Measurements from ENCODE around the gene NUDT6.

NUDT6 gene

DNA sequence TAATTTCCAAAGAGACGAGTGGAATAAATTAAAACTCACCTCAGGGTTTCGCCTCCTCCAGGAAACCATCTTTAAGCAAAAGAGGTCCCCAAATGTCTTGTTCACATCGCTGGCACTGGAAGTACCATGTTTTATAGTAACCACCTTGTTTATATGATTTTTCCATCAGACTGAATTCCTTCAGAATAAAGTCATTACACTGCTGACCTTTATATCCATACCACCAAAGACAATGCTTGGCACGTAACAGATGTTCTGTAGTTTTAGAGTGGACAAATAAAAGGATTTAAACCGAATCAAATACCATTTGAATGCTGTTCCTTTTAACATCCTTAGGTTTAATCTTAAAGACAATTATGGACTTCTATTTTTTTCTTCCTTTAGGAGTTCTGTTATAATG, 4.7 kb downstream of the NUDT6 start:
- peak; percentile 45 for DNase-seq (ENCODE audit: low read depth, low spot score)
- H3K4me3 ChIP-seq (ENCODE audit: low read depth, low read length), result no peak overlapping the region
- in situ Hi-C loops (cut with HindIII; ENCODE audit: low sequenced_read_pairs), result loop anchor here (25.0 kb wide), 1 partner anchor 155 kb away; no protein-coding TSS in a partner anchor
- TF ChIP-seq, protein P1, sequence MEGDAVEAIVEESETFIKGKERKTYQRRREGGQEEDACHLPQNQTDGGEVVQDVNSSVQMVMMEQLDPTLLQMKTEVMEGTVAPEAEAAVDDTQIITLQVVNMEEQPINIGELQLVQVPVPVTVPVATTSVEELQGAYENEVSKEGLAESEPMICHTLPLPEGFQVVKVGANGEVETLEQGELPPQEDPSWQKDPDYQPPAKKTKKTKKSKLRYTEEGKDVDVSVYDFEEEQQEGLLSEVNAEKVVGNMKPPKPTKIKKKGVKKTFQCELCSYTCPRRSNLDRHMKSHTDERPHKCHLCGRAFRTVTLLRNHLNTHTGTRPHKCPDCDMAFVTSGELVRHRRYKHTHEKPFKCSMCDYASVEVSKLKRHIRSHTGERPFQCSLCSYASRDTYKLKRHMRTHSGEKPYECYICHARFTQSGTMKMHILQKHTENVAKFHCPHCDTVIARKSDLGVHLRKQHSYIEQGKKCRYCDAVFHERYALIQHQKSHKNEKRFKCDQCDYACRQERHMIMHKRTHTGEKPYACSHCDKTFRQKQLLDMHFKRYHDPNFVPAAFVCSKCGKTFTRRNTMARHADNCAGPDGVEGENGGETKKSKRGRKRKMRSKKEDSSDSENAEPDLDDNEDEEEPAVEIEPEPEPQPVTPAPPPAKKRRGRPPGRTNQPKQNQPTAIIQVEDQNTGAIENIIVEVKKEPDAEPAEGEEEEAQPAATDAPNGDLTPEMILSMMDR (IDR thresholded peaks at IDR 0.05; ENCODE audit: low read depth, low read length), result no peak

DNA sequence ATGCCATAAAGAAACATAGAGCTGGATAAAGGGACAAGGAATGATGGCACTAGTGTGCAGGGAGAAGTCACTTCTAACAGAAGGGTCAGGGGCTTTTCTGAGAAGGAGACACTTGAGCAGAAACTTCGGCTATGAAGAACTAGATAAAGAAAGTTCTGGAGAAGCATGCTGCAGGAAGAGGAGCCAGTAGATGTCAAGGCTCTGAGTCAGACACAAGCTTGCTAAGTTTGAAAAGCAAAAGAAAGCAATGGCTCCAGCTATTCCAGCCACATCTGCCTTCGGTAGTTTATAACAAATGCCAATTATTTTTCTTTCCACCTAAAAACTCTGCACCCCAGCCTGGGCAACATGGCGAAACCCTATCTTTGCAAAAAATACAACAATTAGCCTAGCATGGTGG, 7.5 kb downstream of the NUDT6 start:
- H3K4me3 ChIP-seq (ENCODE audit: low read depth, low read length), result no peak overlapping the region
- in situ Hi-C loops (cut with HindIII; ENCODE audit: low sequenced_read_pairs), result loop anchor here (25.0 kb wide), 1 partner anchor 153 kb away; no protein-coding TSS in a partner anchor
- TF ChIP-seq, protein P1 (IDR thresholded peaks at IDR 0.05; ENCODE audit: low read depth, low read length), result no peak
- peak; percentile 57 for DNase-seq (ENCODE audit: low read depth, low spot score)

DNA sequence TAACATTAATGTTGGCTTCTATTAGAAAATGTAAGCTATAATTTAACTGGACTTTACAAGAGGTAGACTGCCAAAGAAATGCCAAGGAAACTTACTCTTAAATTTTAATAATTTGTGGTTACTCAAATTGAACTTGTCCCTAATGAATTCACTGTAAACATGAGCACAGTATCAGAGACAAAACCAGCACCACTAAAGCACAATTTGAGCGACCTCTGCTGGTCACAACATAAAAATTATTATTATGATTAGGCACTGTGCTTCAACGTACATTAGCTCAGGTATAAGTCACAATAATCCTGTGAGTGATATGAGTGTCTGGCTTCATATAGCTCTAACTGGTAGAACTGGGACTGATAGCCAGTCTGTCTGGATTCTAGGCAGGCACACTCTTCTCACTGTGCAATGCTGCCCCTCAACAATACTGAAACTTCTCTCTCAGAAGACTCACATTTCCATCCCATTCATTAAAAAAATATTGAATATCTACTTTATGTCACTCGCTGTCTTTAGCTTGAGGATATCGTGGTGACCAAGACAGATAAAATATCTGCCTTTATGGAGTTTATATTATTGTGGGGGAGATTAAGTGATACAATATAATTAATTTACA, 8.0 kb downstream of the NUDT6 start:
- H3K4me3 ChIP-seq (ENCODE audit: low read depth, low read length), result no peak overlapping the region
- TF ChIP-seq, protein P1 (IDR thresholded peaks at IDR 0.05; ENCODE audit: low read depth, low read length), result peak; percentile 39
- in situ Hi-C loops (cut with HindIII; ENCODE audit: low sequenced_read_pairs), result loop anchor here (25.0 kb wide), 1 partner anchor 152 kb away; no protein-coding TSS in a partner anchor
- DNase-seq (ENCODE audit: low read depth, low spot score), result peak; percentile 70

DNA sequence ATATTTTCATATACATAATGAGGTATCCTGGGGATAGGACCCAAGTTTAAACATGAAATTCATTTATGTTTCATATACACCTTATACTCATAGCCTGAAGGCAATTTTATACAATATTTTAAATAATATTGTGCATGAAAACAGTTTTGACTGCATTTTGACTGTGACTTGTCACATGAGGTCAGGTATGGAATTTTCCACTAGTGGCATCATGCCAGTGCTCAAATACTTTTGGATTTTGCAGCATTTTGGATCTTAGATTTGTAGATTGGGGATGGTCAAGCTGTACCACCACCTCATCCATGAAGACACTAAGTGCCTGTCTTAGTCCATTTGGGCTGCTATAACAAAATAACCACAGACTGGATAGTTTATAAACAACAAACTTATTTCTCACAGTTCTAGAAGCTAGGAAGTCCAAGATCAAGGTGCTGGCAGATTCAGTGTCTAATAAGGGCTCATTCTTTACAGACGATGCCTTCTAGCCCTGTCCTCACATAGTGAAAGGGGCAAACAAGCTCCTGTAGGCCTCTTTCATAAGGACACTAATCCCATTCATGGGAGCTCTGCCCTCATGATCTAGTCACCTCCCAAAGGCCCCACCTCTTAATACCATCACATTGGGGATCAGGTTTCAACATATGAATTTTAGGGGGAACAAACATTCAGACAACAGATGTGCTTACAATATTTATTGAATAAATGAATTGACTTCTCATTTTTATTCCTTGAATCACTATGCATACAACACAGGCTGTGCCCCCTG, 9.4 kb downstream of the NUDT6 start:
- in situ Hi-C loops (cut with HindIII; ENCODE audit: low sequenced_read_pairs), result loop anchor here (25.0 kb wide), 1 partner anchor 151 kb away; no protein-coding TSS in a partner anchor

DNA sequence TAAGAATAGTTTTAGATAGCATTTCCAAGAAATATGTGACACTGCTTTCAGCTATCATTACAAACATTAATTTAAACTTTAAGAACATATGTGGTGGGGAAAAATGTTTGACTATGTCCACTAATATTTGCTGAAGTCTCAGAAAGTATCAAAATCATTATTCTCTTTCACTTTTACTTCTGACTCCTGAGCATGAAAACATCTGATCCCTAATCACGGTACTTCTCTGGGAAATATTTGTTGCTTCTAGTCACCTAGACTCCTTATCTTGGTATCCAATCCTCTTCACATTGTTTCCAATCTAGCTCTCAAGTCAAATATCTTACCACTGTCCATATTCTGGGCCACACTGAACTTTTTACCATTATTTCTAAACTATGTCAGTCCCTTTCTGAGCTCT, 10.8 kb downstream of the NUDT6 start:
- no peak overlapping the region for H3K4me3 ChIP-seq (ENCODE audit: low read depth, low read length)
- no peak for DNase-seq (ENCODE audit: low read depth, low spot score)
- in situ Hi-C loops (cut with HindIII; ENCODE audit: low sequenced_read_pairs), result loop anchor here (25.0 kb wide), 1 partner anchor 149 kb away; no protein-coding TSS in a partner anchor
- TF ChIP-seq, protein P1 (IDR thresholded peaks at IDR 0.05; ENCODE audit: low read depth, low read length), result no peak

More for the DNA sequence above, 9.4 kb downstream of the NUDT6 start:
- H3K4me3 ChIP-seq (ENCODE audit: low read depth, low read length), result no peak overlapping the region
- TF ChIP-seq, protein P1 (IDR thresholded peaks at IDR 0.05; ENCODE audit: low read depth, low read length), result no peak
- DNase-seq (ENCODE audit: low read depth, low spot score), result no peak

- in situ Hi-C loops (cut with HindIII; ENCODE audit: low sequenced_read_pairs), result loop anchor here (25.0 kb wide), 1 partner anchor 147 kb away; no protein-coding TSS in a partner anchor
- DNase-seq (ENCODE audit: low read depth, low spot score), result no peak
- TF ChIP-seq, protein P1 (IDR thresholded peaks at IDR 0.05; ENCODE audit: low read depth, low read length), result no peak
- no peak overlapping the region for H3K4me3 ChIP-seq (ENCODE audit: low read depth, low read length)
Measured at GRCh38 chr4:122909683-122910082, 12.7 kb downstream of the NUDT6 start.
